GM12891 (cell line): ENCODE results near the gene SMS.

Source experiments
- PAX5 ChIP-seq: IDR thresholded peaks from 2 replicates; pipeline ENCODE4 v1.6.1; 2011; ENCODE audit warnings: low read length, moderate library complexity, mild to moderate bottlenecking; ENCODE audit not compliant: insufficient read depth, severe bottlenecking
- POLR2A ChIP-seq: IDR thresholded peaks from 2 replicates; pipeline ENCODE4 v1.6.1; 2011; ENCODE audit warnings: low read depth, low read length, control low read depth
- POLR2AphosphoS5 ChIP-seq: IDR thresholded peaks from 2 replicates; pipeline ENCODE4 v1.6.1; 2011; ENCODE audit warnings: low read depth, low read length, control low read depth
- POU2F2 ChIP-seq: IDR thresholded peaks from 2 replicates; pipeline ENCODE4 v1.6.1; 2011; ENCODE audit warnings: low read depth, mild to moderate bottlenecking, control low read depth, low read length, moderate library complexity
- SPI1 ChIP-seq: IDR thresholded peaks from 2 replicates; pipeline ENCODE4 v1.6.1; 2011; ENCODE audit warnings: low read depth, low read length, control low read depth
- TAF1 ChIP-seq: IDR thresholded peaks from 2 replicates; pipeline ENCODE4 v1.6.1; 2011; ENCODE audit warnings: low read depth, low read length, control low read depth

DNA sequence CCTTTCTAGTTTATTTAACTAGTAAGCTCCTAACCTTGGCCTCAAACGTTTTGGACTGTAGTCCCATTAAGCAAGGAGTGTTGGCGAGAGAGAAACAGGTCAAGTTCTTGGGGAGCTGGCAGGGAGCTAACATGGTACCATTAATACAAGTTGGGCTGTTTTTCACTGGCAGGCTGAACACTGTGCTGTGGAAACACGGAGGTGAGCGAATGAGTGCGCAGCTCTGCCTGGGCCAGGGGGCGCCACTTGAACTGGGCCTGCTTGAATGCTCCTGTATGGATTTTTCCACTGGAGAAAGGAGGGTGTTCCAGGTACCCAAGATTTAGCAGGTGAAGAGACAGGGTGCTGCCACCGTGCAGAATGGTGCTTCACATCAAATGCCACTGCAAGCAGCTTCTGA is 7.4 kb upstream of the SMS start:
- TF ChIP-seq POLR2AphosphoS5, result no peak
- no peak for TF ChIP-seq TAF1
- no peak for TF ChIP-seq POLR2A
- TF ChIP-seq POU2F2, result no peak
- no peak for TF ChIP-seq SPI1
- TF ChIP-seq PAX5, result no peak
